G401 (cell line): Measurements from ENCODE around the gene HPDL. TPM values are rescaled to one million over a fixed set of nuclear protein-coding genes. Genes with fewer than 3 reads are reported as not detected.

Experiments
- DNase-seq: peaks from one replicate; pipeline ENCODE4 v3.0.0-alpha.2; 2015; ENCODE audit warnings: low spot score
- in situ Hi-C: cut with HindIII; loops from 2 replicates; pipeline ENCODE4 v1.10.0; 2016; ENCODE audit warnings: low sequenced_read_pairs, mixed read lengths
- total RNA-seq: library from RNA; depleted of rRNA; stranded (reverse); fragments of >200 nt; shearing (Covaris generic); gene quantifications from 2 replicates; pipeline ENCODE4 v1.2.3, GENCODE V29; 2014

The HPDL gene
- total RNA-seq, 1 experiment from 2014 or later = not detected

DNA sequence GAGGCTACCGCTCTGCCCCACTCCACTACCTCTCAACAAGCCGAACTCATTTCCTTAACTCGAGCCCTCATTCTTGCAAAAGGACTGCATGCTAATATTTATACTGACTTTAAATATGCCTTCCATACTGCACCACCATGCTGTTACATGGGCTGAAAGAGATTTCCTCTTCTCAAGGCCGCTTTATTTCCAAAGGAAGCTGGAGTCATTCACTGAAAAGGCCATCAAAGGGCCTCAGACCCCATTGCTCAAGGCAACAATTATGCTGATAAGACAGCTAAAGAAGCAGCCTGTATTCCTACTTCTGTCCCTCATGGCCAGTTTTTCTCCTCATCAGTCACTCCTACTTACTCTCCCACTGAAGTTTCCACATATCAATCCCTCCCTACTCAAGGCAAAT, 6.9 kb upstream of the HPDL start:
- no peak for DNase-seq
- in situ Hi-C loops = no loop called here

DNA sequence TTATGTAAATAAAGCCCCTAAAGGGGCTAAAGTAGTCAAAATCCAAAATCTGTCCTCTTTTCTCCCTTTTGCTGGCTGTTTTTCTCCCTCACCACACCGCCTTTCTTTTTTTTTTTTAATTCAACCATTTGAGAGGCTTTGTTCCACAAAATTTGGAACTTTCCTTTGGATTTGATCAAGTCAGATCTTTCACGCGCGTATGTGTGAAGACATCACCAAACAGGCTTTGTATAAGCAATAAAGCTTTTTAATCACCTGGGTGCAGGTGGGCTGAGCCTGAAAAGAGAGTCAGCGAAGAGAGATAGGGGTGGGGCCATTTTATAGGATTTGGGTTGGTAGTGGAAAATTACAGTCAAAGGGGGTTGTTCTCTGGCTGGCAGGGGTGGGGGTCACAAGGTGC, 5.3 kb upstream of the HPDL start:
- in situ Hi-C loops = no loop called here

DNA sequence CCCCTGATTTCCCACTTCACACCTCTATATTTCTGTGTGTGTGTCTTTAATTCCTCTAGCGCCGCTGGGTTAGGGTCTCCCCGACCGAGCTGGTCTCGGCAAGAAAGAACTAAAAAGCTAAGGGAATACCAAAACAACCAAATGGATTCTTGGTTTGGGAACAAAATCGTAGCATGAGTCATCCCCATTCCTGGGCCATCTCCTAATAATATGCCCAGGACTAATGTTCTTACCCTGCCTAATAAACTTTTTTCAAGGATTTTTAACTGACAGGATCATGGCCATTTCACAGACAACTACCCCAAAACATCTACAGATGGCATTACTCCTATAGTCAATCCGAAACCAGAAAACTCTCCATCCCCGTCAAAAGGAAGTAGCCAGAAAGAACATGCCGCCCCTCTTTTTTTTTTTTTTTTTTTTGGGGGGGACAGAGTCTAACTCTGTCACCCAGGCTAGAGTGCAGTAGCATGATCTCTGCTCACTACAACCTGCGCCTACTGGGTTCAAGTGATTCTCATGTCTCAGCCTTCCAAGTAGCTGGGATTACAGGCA, 4.1 kb upstream of the HPDL start:
- DNase-seq = no peak
- in situ Hi-C loops = no loop called here

More for the DNA sequence above, 5.3 kb upstream of the HPDL start:
- no peak for DNase-seq

DNA sequence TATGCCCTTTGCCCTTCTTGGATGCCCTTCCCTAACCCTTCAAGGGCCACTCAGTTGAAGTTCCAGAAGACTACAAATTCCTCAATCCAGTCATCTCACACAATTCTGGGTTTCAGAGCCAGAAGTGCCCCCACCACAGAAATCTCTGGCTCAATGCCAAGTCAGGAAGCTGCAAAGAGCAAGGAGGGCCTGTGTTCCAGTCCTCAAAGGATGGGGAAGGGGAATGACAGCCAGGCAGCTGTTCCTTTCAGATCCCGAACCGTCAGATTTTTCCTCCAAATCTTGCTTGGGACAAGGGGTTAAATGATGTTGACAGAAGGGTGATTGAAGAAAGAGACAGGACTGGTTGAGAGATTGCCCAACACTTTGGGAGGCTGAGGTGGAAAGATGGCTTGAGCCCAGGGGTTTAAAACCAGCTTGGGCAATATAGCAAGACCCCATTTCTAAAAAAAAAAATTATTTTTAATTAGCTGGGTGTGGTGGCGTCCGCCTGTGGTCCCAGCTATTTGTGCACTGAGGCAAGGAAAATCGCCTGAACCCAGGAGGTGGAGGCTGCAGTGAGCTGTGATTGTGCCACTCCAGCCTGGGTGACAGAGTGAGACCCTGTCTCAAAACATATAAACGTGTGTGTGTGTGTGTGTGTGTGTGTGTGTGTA, 716 bp upstream of the HPDL start:
- in situ Hi-C loops = no loop called here
- DNase-seq = peak; percentile 25

DNA sequence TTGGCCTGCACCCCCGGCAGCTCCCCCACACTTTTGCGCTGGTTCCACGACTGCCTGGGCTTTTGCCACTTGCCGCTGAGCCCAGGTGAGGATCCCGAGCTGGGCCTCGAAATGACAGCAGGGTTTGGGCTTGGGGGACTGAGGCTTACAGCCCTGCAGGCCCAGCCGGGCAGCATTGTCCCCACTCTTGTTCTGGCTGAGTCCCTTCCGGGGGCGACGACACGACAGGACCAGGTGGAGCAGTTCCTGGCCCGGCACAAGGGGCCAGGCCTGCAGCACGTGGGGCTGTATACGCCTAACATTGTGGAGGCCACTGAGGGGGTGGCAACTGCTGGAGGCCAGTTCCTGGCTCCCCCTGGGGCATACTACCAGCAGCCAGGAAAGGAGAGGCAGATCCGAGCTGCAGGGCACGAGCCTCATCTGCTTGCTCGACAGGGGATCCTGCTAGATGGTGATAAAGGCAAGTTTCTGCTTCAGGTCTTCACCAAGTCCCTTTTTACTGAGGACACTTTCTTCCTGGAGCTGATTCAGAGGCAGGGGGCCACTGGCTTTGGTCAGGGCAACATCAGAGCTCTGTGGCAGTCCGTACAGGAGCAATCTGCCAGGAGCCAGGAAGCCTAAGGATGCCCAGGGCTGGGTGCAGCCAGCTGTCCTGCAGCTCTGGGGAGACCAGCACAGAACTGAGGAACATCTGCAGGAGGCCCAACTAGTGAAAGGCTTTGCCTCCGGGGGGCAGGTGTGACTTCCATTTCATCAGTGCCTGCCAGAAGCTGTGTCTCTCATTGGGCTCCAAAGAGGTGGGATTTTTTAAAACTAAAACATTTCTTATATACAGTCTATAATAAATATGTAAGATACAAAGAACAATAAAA, 1.2 kb downstream of the HPDL start:
- peak; percentile 36 for DNase-seq
- in situ Hi-C loops = no loop called here

DNA sequence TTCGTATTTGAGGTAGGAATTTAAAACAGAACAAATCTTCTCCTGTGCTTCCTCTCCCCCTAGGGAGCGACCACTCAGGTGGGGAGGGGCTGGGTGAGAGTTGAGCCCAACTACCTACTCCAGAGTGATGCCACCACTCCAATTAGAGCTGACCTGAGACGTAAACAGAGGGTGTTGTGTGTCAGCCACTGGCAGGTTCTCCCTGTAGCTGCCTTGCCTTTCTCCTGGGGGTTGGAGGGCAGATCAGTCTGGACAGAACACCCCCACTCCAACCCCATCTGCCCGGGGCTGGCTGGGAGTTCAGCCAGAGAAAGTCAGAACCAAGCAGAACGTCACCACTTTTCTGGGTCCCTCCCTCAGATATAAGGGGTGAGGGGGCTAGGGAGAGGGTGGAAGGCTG, 2.0 kb downstream of the HPDL start:
- no peak for DNase-seq
- in situ Hi-C loops = no loop called here

DNA sequence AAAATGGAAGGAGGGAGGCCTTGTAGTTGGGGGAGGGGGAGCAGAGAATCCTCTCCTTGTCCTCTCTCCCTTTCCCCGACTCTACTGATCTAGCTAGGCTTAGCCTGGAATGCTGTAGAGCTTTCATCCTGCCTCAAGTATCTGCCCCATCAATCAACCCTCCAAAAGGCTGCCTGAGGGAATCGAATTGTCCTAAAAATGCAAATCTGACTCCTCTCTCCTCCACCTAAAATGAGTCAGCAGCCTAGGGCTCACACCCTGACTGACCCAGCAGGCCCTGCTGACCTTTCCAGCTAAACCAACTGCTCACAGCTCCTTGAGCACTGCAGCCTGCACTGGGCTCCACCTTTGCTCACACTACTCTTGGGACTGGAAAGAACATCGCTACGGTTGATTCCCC, 2.8 kb downstream of the HPDL start:
- in situ Hi-C loops = no loop called here
- no peak for DNase-seq

DNA sequence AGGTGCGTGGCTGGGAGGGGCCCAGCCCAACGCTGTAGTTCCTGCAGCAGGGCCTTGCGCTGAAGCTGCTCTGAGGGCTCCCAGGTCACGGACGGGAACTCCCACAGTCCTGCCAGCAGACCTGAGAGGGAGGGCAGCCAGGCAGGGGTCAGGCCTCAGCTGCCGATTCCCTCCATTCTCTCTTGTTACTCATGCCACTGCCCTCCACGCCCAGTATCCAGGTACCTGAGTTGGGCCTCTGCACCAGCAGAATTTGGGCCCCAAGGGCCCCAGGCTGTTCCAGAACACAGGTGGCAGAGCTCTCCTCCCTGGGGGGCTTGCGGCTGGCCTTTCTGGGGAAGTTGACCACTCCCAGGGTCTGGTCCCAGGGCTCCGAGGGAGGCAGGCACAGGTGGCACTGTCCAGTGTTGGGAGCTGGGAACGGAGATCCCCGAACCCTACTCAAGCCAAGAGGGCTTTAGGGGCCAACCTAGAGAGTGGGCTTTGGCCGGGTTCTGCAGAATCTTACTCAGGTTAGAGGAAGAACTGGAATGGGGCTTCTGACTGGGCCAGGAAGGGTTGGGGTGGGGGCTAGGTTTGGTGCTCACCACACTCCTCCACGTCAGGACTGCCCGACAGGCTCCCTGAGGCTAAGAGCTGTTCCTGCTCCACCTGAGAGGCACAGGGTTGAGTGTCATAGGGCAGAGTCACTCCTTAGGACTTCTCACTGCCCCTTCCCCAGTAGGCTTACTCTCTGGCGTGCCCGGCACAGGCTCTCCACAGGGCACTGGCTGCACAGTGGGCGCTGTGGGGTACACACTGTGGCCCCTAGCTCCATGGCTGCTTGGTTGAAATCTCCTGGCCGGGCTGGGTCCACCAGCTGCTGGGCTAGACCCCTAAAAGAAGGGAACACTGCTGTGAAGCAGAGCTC, 5.0 kb downstream of the HPDL start:
- no peak for DNase-seq
- in situ Hi-C loops = no loop called here

DNA sequence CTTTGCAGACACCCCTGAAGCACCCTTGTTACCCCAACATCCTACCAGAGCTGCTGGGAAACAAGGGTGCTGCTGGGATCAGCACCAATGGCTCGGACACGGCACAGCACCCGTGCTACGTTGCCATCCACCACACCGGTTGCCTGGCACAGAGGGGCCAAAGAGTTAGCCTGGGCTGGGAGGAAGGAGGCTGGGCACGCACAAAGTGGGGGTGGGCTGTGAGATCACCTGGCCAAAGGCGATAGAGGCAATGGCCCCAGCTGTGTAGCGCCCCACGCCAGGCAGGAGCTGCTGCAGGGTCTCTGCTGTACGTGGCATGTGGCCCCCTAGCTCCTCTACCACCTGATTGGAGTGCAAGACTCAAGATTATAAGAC, 5.6 kb downstream of the HPDL start:
- in situ Hi-C loops = no loop called here
- DNase-seq = no peak

DNA sequence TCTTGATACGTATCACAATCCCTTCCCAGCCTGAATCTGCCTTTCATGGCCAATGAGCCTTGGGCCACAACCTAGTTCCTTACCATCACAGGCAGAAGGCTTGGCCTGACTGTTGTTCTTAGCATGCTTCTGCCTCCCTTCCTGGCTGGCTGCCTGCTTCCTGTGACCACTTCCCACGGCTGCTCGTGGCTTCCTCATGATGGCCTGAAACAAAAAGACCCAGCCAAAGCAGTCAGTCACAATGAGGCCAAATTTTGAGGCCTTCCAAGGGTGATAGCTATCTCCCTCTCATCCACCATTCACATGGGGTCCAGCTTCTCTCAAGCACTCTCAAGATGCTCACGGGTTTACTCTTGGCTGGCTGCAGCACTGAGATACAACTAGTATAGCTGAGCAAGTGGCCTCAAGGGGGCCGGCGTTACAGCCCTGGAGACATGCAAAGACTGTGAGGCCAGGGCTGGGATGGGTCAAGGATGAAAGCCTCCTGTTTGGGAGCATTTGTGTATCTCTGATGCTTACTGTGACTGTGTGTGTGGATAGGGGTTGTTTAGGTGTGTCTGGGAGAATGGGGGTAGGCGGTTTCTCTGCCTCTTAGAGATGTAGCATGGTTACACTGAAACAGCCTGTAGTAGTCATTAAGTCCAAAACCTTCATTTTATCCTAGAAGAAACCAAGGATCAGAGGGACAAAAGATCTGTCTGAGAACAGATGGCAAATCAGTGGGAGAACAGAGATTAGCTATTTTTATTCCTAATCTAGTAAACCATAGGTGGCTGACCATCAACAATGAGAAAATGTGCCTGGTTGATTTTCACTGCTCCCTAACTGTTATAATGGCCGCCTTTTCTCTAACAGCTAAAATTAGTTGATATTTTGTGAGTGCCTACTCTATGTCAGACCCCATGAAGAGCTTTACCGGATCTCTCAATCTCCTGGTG, 7.9 kb downstream of the HPDL start:
- peak; percentile 93 for DNase-seq
- in situ Hi-C loops = no loop called here

DNA sequence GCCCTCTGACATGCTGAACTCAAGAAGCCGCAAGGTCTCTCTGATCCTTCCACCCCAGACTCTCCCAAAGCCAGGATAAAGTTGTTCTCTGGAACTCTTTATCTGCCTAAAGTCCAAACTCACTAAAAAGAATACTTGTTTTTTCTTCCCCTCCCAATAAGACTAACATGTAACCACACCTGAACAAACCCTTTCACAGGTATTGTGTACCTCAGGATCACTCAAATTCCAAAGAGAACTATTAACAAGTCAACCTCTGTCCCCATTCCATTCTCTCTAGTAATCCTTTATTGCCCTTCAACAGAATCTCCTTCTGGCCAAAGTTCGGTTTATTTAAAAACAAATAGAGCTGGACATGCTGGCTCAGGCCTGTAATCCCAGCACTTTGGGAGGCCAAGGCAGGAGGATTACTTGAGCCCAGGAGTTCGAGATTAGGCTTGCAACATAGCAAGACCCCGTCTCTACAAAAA, 9.2 kb downstream of the HPDL start:
- in situ Hi-C loops = no loop called here
- no peak for DNase-seq

DNA sequence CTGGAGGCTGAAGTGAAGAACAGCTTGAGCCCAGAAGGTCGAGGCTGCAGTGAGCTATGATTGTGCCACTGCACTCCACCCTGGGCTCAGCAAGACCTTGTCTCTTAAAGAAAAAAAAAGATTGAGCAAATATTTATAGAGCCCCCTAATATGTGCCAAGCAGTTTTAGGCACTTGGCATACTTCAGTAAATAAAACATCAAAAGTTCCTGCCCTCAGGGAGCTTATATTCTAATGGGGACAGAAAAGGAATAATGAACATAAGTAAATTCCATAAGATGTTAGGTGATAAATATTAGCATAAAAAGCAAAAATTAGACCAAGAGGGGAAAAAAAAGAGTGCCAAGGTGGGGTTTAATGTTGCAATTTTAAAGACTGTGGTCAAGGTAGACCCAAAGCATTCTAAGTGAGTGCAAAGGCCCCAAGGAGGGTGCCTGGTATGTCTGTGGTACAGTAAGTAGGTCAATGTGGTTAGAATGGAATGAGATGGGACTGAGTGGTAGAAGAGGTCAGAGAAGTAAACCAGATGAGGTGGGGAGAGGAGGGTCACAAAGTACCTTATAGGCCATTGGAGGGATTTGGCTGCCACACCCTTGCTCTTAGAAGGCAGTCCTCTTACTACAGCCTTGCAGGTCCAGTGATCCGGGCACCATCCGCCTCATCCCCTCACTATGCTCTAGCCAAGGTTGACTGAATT, 11.1 kb downstream of the HPDL start:
- no peak for DNase-seq
- in situ Hi-C loops = no loop called here

DNA sequence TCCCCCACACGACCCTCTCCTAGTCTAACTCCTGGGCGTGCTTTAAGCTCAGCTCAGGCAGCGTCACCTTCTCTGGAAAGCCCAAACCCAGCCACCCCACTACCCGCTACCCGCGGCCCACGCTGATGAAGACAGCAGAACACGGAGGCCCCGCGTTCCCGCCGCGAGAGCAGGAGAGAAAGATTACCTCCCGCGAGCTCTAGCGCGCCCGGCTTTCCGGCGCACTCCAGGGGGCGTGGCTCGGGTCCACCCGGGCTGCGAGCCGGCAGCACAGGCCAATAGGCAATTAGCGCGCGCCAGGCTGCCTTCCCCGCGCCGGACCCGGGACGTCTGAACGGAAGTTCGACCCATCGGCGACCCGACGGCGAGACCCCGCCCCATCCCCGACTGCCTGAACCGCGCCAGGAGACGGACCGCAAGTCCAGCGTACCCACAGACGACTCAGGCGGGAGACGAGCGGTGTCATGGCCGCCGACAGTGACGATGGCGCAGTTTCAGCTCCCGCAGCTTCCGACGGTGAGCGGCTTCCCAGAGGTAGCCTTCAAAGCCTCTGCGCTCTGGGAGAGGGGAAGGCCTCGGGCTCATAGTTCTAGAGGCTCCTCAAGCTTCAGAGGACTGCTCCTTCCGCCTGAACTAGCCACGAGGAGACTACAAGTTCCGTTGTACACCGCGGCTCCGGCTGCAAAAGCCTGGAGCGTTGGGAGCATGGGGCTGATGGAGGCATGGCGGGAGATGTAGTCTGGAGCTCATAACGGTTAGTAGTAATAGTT, 13.3 kb downstream of the HPDL start, which contains the start of the genes MUTYH and TOE1:
Gene MUTYH (minus strand): TSS at position 652 of the 770 bp plus-strand sequence. CDS start 5,935 bp downstream, outside the sequence.
Gene TOE1 (plus strand): TSS at position 382 of the 770 bp plus-strand sequence. CDS start 83 bp downstream, at position 465.
- DNase-seq = peak; percentile 96
- in situ Hi-C loops = no loop called here

DNA sequence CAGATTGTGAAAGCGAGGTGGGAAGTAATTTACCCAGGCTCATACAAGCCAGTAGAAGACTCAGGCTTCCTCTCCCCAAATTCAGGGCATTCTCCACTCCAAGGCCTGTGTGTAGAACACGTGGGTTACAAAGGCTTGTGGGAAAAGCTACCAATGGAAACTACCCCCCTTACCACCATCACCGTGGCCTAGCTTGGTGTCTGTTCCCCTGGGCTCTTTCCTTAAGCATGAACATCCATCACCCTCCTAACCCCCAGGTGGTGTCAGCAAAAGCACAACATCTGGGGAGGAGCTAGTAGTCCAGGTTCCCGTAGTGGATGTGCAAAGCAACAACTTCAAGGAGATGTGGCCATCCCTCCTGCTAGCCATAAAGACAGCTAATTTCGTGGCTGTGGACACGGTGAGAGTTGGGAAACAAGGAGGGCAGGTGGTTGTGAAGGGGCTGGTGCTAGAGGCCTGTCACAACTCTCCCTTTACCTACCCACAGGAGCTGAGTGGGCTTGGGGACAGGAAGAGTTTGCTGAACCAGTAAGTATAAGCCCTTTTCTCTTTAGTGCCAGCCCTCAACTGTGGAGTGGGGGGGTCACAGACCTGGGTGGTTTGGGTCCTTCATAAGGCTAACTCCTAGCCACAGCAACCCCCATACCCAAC, 14.2 kb downstream of the HPDL start:
- in situ Hi-C loops = no loop called here
- peak; percentile 23 for DNase-seq

DNA sequence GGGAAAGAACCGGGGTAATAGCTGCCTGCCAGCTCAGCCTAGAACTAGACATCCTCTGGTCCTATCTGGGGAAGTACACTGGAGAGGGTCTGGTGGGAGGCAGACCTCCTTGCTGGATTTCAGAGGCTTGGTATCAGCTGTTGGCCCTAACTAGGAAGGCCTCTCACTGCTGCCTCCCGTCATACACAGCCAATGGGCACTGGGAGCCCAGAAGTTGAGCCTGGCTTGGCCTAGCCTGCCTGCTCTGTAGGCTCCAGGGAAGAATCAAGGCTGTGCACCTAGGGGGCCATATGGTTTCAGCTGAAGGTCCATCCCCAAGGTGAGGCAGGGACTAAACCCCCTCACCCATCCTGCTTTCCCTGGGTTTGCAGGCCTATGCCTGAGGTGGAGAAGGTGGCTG, 17.8 kb downstream of the HPDL start:
- in situ Hi-C loops = no loop called here

DNA sequence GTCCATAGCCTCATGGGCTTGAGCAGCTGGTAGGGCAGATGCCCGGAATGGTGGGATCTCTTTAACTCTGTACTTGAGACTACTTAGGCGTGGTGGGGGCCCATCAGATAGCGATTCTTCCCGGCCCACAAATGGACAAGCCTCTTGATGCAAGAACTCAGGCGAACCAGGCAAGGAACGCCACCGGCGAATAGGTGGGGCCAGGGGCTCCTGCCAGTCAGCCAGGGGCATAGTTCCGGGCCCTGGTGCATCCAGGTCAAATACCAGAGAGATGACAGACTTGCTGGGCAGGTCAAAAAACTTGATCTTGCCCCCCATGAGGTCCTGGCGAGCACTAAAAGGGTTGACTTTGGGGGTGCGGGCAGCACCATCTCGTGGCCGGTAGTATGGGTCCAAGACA, 18.3 kb downstream of the HPDL start:
- in situ Hi-C loops = no loop called here

More for the DNA sequence above, 17.8 kb downstream of the HPDL start:
- DNase-seq = no peak

More for the DNA sequence above, 18.3 kb downstream of the HPDL start:
- no peak for DNase-seq
